GM21786 (cell line): ENCODE data around the gene LAX1.
"Not testable (repeated sequence)": the region's sequence is repeated elsewhere in the genome, so short reads cannot be mapped to it uniquely, and the experiment has no call there.

Experiments used
- ATAC-seq: cut with Tn5 transposase; IDR thresholded peaks from one replicate; pipeline ENCODE4 v1.9.1; 2021; ENCODE audit not compliant: unreplicated experiment

The LAX1 gene

GRCh38 chr1:203765029-203765837 lies at the start of gene LAX1:
Gene LAX1 (plus strand): TSS chr1:203765183. CDS start chr1:203765566, 383 bp downstream.
- ATAC-seq = peak; percentile 83

- no peak for ATAC-seq
These were observed 47.9 kb upstream of the LAX1 start for GRCh38 chr1:203717120-203717519.

- ATAC-seq = no peak
These were observed 44.7 kb upstream of the LAX1 start for GRCh38 chr1:203720242-203720641.

DNA sequence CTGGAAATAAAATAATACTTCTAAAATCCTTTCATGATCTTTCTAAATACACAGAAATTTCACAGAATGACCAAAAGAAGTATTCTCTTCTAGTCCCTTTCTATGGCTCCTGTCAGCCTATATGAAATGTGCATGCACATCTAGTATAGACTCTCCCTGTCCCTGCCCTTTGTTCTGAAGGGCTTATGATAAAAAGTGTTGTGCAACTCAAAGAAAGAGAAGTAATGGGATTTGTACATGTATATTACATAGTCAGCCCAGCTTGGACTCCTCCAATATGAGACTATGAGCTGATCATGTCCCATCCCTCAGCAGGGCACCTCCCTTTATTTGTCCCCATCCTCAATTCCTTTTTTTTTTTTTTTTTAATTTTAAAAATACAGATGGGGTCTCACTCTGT lies 42.1 kb upstream of the LAX1 start:
- no peak for ATAC-seq

GRCh38 chr1:203726417-203726867 lies 38.5 kb upstream of the LAX1 start:
- ATAC-seq = no peak

GRCh38 chr1:203733009-203733863 lies 31.7 kb upstream of the LAX1 start:
- no peak for ATAC-seq

DNA sequence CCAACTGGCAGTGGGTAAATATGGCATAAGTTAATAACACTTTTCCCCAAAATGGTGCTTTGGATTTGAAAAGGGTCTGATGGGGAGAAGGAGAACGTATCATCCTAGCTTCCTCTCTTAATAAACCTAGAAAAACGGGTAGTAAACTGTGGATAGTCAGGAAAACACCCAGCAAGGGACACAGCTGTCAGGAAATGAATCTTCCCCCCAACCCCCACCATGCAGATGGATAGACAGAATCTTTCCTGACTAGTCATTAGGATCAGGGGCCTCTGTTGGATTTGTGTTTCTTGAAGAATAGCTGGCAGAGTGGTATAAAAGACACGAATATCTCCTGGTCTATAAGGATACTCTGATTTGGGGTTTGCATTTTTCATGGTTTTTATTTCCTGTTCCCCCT lies 22.5 kb upstream of the LAX1 start:
- ATAC-seq = no peak

DNA sequence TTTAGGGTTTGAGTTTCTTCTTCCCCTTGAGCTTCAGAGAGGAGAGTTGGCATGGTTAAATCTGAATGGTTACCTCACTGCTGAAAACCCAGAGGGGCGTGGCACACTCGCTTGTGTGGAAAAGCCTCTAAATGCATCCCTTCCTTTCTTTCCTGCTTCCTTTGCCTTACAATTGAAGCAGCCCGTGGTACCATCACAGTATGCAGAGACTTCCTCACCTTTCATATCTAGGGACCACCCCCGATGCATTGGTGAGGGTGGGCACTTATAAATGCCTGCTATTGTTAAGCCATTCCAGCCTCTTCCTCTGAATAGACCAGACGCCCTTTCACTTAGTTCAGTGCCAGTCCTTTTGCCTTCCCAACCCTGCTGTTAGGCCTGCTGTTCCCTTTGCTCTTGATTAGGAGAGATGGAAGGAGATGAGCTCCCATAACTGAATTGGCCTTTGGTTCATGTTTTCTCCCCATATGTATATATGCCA lies 21.9 kb upstream of the LAX1 start:
- ATAC-seq = no peak

DNA sequence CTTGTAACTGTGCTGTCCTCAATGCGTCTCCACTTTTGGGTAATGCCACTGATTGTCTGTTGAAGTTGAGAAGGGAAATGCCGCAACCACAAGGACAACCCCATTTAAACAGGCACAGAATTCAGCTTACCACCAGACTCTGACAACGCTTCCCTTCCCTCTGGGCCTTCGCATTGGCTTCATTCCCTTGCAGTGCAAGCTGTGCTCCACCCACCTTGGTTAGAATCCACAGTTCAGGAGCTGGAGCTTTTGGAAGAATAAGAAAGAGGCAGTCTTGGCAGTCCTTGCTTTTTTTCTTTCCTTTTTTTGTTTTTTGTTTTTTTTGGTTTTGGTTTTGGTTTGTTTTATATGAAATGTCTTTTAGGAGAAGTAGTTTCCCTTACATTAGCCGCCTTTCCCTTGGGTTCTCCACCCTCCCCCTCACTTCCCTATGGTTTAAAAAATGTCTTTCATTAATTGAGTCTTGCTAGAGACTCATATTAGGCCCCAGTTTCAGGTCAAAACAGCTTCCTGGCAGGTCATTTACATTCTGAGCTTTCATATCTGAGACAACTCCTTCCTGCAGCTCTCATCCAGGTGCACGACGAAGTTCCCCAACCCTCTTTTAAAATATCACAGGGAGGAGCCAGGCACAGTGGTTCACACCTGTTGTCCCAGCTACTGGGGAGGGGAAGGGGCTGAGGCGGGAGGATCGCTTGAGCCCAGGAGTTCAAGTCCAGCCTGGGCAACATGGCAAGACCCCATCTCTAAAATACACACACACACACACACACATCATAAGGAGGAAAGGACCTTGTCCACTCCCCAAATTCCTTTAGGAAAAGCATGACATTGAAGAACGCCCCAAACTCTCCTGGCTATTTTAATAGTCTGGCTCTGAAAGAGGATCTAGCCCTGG lies 20.7 kb upstream of the LAX1 start:
- no peak for ATAC-seq

DNA sequence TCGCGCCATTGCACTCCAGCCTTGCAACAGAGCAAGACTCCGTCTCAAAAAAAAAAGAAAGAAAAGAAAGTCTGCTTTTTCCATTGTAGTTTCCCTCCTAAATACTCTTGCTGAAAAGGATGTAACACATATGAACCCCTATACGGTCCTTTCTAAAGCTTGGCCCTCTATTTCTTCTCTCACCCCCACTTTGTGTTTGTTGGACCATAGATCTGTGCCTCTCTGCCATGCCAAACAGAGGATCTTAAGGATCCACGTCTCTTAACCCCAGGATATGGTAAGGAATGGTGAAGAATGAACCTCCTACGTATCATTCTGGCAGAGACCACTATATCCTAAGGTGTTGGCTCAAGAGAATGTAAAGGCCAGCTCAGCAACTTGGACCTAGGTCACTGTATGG lies 18.7 kb upstream of the LAX1 start:
- no peak for ATAC-seq

- no peak for ATAC-seq
These were observed 13.9 kb upstream of the LAX1 start for GRCh38 chr1:203751051-203751450.

DNA sequence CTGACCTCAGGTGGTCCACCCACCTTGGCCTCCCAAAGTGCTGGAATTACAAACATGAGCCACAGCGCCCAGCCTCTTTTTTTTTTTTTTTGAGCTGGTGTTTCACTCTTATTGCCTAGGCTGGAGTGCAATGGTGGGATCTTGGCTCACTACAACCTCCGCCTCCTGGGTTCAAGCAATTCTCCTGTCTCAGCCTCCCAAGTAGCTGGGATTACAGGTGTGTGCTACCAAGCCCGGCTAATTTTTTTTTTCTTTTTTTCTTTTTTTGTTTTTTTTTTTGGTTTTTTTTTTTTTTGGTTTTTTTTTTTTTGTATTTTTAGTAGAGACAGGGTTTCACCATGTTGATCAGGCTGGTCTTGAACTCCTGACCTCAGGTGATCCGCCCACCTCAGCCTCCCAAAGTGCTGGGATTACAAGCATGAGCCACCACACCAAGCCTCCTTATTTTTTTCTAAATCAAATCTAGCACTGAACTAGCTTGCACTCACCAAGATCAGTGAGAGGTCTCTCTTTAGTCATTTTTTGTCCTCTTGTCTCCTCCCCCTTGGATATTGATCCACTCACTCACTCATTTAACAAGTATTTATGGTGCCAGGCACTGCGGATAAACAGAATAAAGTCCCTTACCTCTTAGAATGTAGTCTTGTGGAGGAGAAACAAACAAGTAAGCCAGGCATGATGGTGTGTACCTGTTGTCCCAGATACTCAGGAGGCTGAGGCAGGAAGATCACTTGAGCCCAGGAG lies 13.2 kb upstream of the LAX1 start:
- not testable (repeated sequence) for ATAC-seq

GRCh38 chr1:203754455-203754864 lies 10.5 kb upstream of the LAX1 start:
- ATAC-seq = peak; percentile 63

DNA sequence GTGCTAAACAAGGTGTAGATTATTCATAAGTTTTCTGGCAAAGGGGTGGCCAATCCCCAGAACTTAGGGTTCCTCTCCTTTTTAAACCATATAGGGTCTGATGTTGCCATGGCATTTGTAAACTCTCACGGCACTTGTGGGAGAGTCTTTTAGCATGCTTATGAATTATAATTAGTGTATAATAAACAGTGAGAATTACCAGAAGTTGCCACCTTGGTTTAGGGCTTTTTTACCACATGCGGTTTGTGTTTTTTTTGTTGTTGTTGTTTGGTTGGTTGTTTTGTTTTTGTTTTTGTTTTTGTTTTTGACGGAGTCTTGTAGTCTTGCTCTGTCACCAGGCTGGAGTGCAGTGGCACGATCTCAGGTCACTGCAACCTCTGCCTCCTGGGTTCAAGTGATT lies 8.9 kb upstream of the LAX1 start:
- no peak for ATAC-seq

DNA sequence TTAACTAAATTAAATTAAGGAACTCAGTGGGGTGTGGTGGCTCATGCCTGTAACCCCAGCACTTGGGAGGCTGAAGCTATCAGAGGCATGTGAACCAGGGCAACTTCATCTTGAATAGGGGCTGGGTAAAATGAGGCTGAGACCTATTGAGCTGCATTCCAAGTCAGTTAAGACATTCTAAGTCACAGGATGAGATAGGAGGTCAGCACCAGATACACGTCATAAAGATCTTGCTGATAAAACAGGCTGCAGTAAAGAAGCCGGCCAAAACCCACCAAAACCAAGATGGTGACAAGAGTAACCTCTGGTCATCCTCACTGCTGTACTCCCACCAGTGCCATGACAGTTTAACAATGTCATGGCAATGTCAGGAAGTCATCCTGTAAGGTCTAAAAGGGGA lies 6.2 kb upstream of the LAX1 start:
- ATAC-seq = not testable (repeated sequence)

DNA sequence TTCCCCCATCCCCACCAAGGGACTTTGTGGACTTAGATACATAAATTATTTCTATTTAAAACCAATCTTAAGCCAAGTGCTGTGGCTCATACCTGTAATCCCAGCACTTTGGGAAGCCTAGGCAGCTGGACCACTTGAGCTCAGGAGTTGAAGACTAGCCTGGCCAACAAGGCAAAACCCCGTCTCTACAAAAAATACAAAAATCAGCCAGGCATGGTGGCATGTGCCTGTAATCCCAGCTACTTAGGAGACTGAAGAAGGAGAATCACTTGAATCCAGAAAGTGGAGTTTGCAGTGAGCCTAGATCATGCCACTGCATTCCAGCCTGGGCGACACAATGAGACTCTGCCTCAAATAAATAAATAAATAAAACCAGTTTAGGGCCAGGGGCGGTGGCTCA lies 4.5 kb upstream of the LAX1 start:
- no peak for ATAC-seq

GRCh38 chr1:203761958-203762357 lies 3.0 kb upstream of the LAX1 start:
- ATAC-seq = not testable (repeated sequence)

DNA sequence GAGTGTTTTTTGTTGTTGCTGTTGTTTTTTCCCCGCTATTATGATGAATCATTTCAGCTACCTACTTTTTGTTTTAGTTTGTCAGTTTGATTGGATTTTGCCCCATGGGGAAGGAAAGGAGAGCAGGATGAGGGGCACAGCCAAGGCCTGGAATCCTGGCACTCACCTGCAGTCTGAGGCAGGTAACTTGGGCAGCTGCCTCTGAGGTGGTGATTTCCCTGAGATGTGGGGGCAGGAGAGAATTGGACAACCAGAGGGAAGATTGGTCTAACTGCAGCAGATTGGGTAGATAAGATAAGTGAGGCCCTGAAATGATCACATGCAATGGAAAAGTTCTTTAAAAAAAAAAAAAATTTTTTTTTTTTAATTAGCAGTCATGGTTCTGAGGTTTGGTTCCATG lies 1.5 kb upstream of the LAX1 start:
- ATAC-seq = no peak

GRCh38 chr1:203764105-203765028 lies 616 bp upstream of the LAX1 start:
- ATAC-seq = no peak
